CD14-positive monocyte (primary cell): ENCODE results near the gene PAWR. TPM values are rescaled to one million over a fixed set of nuclear protein-coding genes. Genes with fewer than 3 reads are reported as not detected.

Source experiments
- DNase-seq, 3 donors: peaks; one replicate each; pipeline ENCODE4 v3.0.0-alpha.2; 2011 to 2022
- H2AFZ ChIP-seq: 2 replicates; pipeline ENCODE4 v1.6.0; 2012; ENCODE audit warnings: mild to moderate bottlenecking, low read depth, low read length, inconsistent platforms; ENCODE audit not compliant: insufficient read depth, poor library complexity, severe bottlenecking
- H3K27ac ChIP-seq, 2 donors: 1 replicate in 1 of 2; 2 replicates in 1 of 2; pipeline ENCODE4 v1.5.1; 2012 to 2013; ENCODE audit warnings: low read length in 2 of 2, control low read depth in 1 of 2, inconsistent platforms in 1 of 2, low read depth in 1 of 2, mild to moderate bottlenecking in 1 of 2
- H3K27me3 ChIP-seq, 2 donors: one replicate each; pipeline versions ENCODE4 v1.6.0 to v1.6.1; 2011 to 2013; ENCODE audit warnings: low read length in 2 of 2; ENCODE audit not compliant: control insufficient read depth in 2 of 2, insufficient read depth in 2 of 2
- H3K36me3 ChIP-seq, 2 donors: replicated peaks in 1 of 2; 1 replicate in 1 of 2; 2 replicates in 1 of 2; pipeline versions ENCODE4 v1.5.1 to v1.6.1; 2012 to 2013; ENCODE audit warnings: low read length in 2 of 2, control low read depth in 1 of 2, inconsistent platforms in 1 of 2, mild to moderate bottlenecking in 1 of 2; ENCODE audit not compliant: insufficient read depth in 2 of 2, control insufficient read depth in 1 of 2
- H3K4me1 ChIP-seq, 2 donors: 1 replicate in 1 of 2; 2 replicates in 1 of 2; pipeline versions ENCODE4 v1.5.1 to v1.6.1; 2012 to 2013; ENCODE audit warnings: low read length in 2 of 2, control low read depth in 1 of 2, inconsistent platforms in 1 of 2, mild to moderate bottlenecking in 1 of 2, moderate library complexity in 1 of 2; ENCODE audit not compliant: insufficient read depth in 2 of 2, control insufficient read depth in 1 of 2
- H3K4me2 ChIP-seq: replicated peaks from 2 replicates; pipeline ENCODE3; 2012; ENCODE audit warnings: low read length, moderate library complexity, mild to moderate bottlenecking; ENCODE audit not compliant: poor library complexity, severe bottlenecking; ENCODE audit errors: extremely low read depth
- H3K4me3 ChIP-seq, 3 experiments: fragments of 200-600 bp in 1 of 3; sonication (generic) in 1 of 3; replicated peaks in 1 of 3; 1 replicate in 2 of 3; 2 replicates in 1 of 3; pipeline ENCODE4 v1.5.1; 2011 to 2013; ENCODE audit warnings: low read length in 3 of 3, mild to moderate bottlenecking in 3 of 3, control low read depth in 2 of 3, low read depth in 2 of 3, inconsistent platforms in 1 of 3, moderate library complexity in 1 of 3
- H3K79me2 ChIP-seq: 2 replicates; pipeline ENCODE4 v1.6.0; 2012; ENCODE audit warnings: mild to moderate bottlenecking, control low read depth, inconsistent platforms, low read length, moderate library complexity; ENCODE audit not compliant: insufficient read depth
- H3K9ac ChIP-seq: 2 replicates; pipeline ENCODE4 v1.6.0; 2017; ENCODE audit warnings: low read length, mild to moderate bottlenecking; ENCODE audit not compliant: insufficient read depth, poor library complexity, severe bottlenecking
- H3K9me3 ChIP-seq, 2 donors: replicated peaks in 1 of 2; 1 replicate in 1 of 2; 2 replicates in 1 of 2; pipeline versions ENCODE4 v1.5.1 to v1.6.1; 2012 to 2013; ENCODE audit warnings: low read length in 2 of 2, control low read depth in 1 of 2; ENCODE audit not compliant: control insufficient read depth in 1 of 2, insufficient read depth in 1 of 2
- H4K20me1 ChIP-seq: 2 replicates; pipeline ENCODE4 v1.6.0; 2012; ENCODE audit warnings: mild to moderate bottlenecking, low read length, control low read depth, moderate library complexity; ENCODE audit not compliant: insufficient read depth
- H3K27ac Mint-ChIP-seq, 7 donors: one replicate each; pipeline ENCODE4 v1.8.0; 2020; ENCODE audit warnings: mild to moderate bottlenecking in 7 of 7, mixed read lengths in 7 of 7, moderate library complexity in 6 of 7, inconsistent platforms in 2 of 7
- H3K27me3 Mint-ChIP-seq, 3 donors: one replicate each; pipeline ENCODE4 v1.8.0; 2021 to 2022; ENCODE audit warnings: low read depth in 3 of 3, mild to moderate bottlenecking in 3 of 3, mixed read lengths in 3 of 3, moderate library complexity in 3 of 3, inconsistent platforms in 1 of 3
- H3K36me3 Mint-ChIP-seq, 2 donors: one replicate each; pipeline ENCODE4 v1.8.0; 2020; ENCODE audit warnings: mixed read lengths in 2 of 2, inconsistent platforms in 1 of 2, mild to moderate bottlenecking in 1 of 2
- H3K4me1 Mint-ChIP-seq: one replicate; pipeline ENCODE4 v1.8.0; 2020; ENCODE audit warnings: mild to moderate bottlenecking, mixed read lengths
- H3K4me3 Mint-ChIP-seq, 2 donors: one replicate each; pipeline ENCODE4 v1.8.0; 2020; ENCODE audit warnings: mild to moderate bottlenecking in 2 of 2, mixed read lengths in 2 of 2, moderate library complexity in 1 of 2
- H3K9me3 Mint-ChIP-seq, 7 donors: one replicate each; pipeline ENCODE4 v1.8.0; 2020 to 2022; ENCODE audit warnings: mixed read lengths in 7 of 7, mild to moderate bottlenecking in 6 of 7, moderate library complexity in 6 of 7, inconsistent platforms in 2 of 7
- CTCF ChIP-seq: fragments of 200-600 bp; IDR thresholded peaks from one replicate; pipeline ENCODE4 v1.8.0; 2022; ENCODE audit warnings: antibody characterized with exemption, mild to moderate bottlenecking
- WGBS: methylation state at CpG from one replicate; pipeline ENCODE4 v1.1.5; 2013; ENCODE audit warnings: missing lambda C conversion rate; ENCODE audit not compliant: insufficient coverage; 5-methylcytosine and 5-hydroxymethylcytosine counted together
- intact Hi-C, 2 donors: fragments of 100-400 bp; cut with micrococcal nuclease; formaldehyde crosslinking; loops; one replicate each; pipeline versions ENCODE4 v1.15.0 to v1.15.1; 2023
- polyA plus RNA-seq, 3 donors: library from polyadenylated mRNA; depleted of rRNA in 1 of 3; unstranded in 2 of 3; stranded (reverse) in 1 of 3; fragments of 300-500 nt in 2 of 3; fragments of >200 nt in 1 of 3; fragmentation: Illumina TruSeq in 2 of 3; gene quantifications; 1 replicate in 2 of 3; 2 replicates in 1 of 3; pipeline ENCODE4 v1.2.3, GENCODE V29; 2012 to 2021

Gene PAWR
- polyA plus RNA-seq, 3 donors: 0.03 TPM; not detected in 1

- H3K36me3 ChIP-seq: no peaks in the 10 kb centered on the region
- Mint-ChIP-seq H3K27ac (no peak overlapping the region), H3K27me3 (peaks cover 51 to 62% (median 53%) of the 10 kb centered on the region in 3 donors), H3K9me3 (peaks cover 0 to 5% (median 2%) of the 10 kb centered on the region in 7 donors), H3K4me1 (peaks cover 22% of the 10 kb centered on the region), H3K36me3 (peaks cover 0 to 3% of the 10 kb centered on the region in 2 donors), H3K4me3 (peak overlapping the region; percentile 68 to 91)
- no peaks in the 10 kb centered on the region for H3K79me2 ChIP-seq
- TF ChIP-seq CTCF: no peak
- H3K9me3 ChIP-seq: peaks cover 0 to 12% of the 10 kb centered on the region in 2 donors
- H3K4me1 ChIP-seq: peaks cover 19 to 31% of the 10 kb centered on the region in 2 donors
- WGBS: no CpG with 5 or more reads among the region's 11 CpGs
- H3K9ac ChIP-seq: no peak overlapping the region
- H3K4me3 ChIP-seq: peak overlapping the region in 1 of 3 experiments; percentile 76
- DNase-seq: peak in 1 of 3 donors; percentile 3
- H4K20me1 ChIP-seq: no peaks in the 10 kb centered on the region
- H3K27me3 ChIP-seq: peaks cover 42 to 54% of the 10 kb centered on the region in 2 donors
- H2AFZ ChIP-seq: peak overlapping the region; percentile 41
- H3K4me2 ChIP-seq: peak overlapping the region; percentile 91
- intact Hi-C loops: no loop called here
- H3K27ac ChIP-seq: no peak overlapping the region
Measured at GRCh38 chr12:79691511-79692248, 916 bp upstream of the PAWR start.

- intact Hi-C loops: no loop called here
- Histone ChIP-seq H3K36me3 (no peaks in the 10 kb centered on the region), H3K79me2 (no peaks in the 10 kb centered on the region), H3K4me3 (peak overlapping the region; percentile 55 to 76 (median 57)), H3K27me3 (peaks cover 42 to 54% of the 10 kb centered on the region in 2 donors), H3K27ac (no peak overlapping the region), H3K4me1 (peaks cover 19 to 31% of the 10 kb centered on the region in 2 donors), H3K4me2 (peak overlapping the region; percentile 91), H3K9me3 (peaks cover 0 to 12% of the 10 kb centered on the region in 2 donors), H3K9ac (peak overlapping the region; percentile 48), H2AFZ (peak overlapping the region; percentile 73), H4K20me1 (no peaks in the 10 kb centered on the region)
- peak overlapping the region; percentile 74 to 90 for H3K4me3 Mint-ChIP-seq
- peaks cover 0 to 3% of the 10 kb centered on the region in 2 donors for H3K36me3 Mint-ChIP-seq
- H3K27me3 Mint-ChIP-seq: peaks cover 50 to 62% (median 51%) of the 10 kb centered on the region in 3 donors
- H3K27ac Mint-ChIP-seq: no peak overlapping the region
- peaks cover 22% of the 10 kb centered on the region for H3K4me1 Mint-ChIP-seq
- peaks cover 0 to 5% (median 2%) of the 10 kb centered on the region in 7 donors for H3K9me3 Mint-ChIP-seq
- 0% methylated on average over 29 of the region's 45 CpGs for WGBS
- no peak for TF ChIP-seq CTCF
- peak in 1 of 3 donors; percentile 4 for DNase-seq
Measured at GRCh38 chr12:79690142-79690637, 574 bp downstream of the PAWR start.
